Spleen (tissue), 11 donors: ENCODE results near the gene POLR3B. TPM values are rescaled to one million over a fixed set of nuclear protein-coding genes. Genes with fewer than 3 reads are reported as not detected.
"Not testable (repeated sequence)": the region's sequence is repeated elsewhere in the genome, so short reads cannot be mapped to it uniquely, and the experiment has no call there.

ENCODE experiments used
- DNase-seq: peaks from one replicate; pipeline ENCODE4 v3.0.0-alpha.2; 2020
- H3K27ac ChIP-seq, 8 donors: fragments of 200-600 bp; sonication (generic) in 7 of 8; 1 replicate in 4 of 8; 2 replicates in 4 of 8; pipeline versions ENCODE4 v1.5.0 to v1.8.0; 2016 to 2021; ENCODE audit warnings: inconsistent platforms in 4 of 8, mild to moderate bottlenecking in 4 of 8, moderate library complexity in 1 of 8
- H3K27me3 ChIP-seq, 7 donors: fragments of 200-600 bp; sonication (generic) in 6 of 7; replicated peaks in 1 of 7; 1 replicate in 4 of 7; 2 replicates in 3 of 7; pipeline versions ENCODE4 v1.5.0 to v1.8.0; 2016 to 2021; ENCODE audit warnings: inconsistent platforms in 3 of 7, mild to moderate bottlenecking in 1 of 7
- H3K36me3 ChIP-seq, 6 donors: fragments of 200-600 bp; sonication (generic) in 5 of 6; 1 replicate in 4 of 6; 2 replicates in 2 of 6; pipeline versions ENCODE4 v1.5.0 to v1.8.0; 2016 to 2021; ENCODE audit warnings: inconsistent platforms in 2 of 6
- H3K4me1 ChIP-seq, 6 donors: fragments of 200-600 bp; sonication (generic) in 5 of 6; 1 replicate in 3 of 6; 2 replicates in 3 of 6; pipeline versions ENCODE4 v1.5.0 to v1.8.0; 2016 to 2021; ENCODE audit warnings: inconsistent platforms in 3 of 6
- H3K4me3 ChIP-seq, 8 donors: fragments of 200-600 bp; sonication (generic) in 7 of 8; 1 replicate in 4 of 8; 2 replicates in 4 of 8; pipeline versions ENCODE4 v1.5.0 to v1.8.0; 2016 to 2021; ENCODE audit warnings: inconsistent platforms in 4 of 8, mild to moderate bottlenecking in 4 of 8, moderate library complexity in 2 of 8
- H3K9me3 ChIP-seq, 8 donors: fragments of 200-600 bp; sonication (generic) in 7 of 8; 1 replicate in 4 of 8; 2 replicates in 4 of 8; pipeline versions ENCODE4 v1.5.0 to v1.8.0; 2016 to 2021; ENCODE audit warnings: inconsistent platforms in 4 of 8
- CTCF ChIP-seq, 11 experiments: fragments of 200-600 bp in 7 of 11; fragments of 450-650 bp in 4 of 11; sonication (generic) in 4 of 11; IDR thresholded peaks in 8 of 11; conservative IDR thresholded peaks in 3 of 11; 1 replicate in 7 of 11; 2 replicates in 4 of 11; pipeline versions ENCODE4 v1.4.0 to v1.8.0; 2016 to 2021; ENCODE audit warnings: antibody characterized with exemption in 11 of 11, inconsistent platforms in 4 of 11, mild to moderate bottlenecking in 1 of 11
- POLR2A ChIP-seq, 3 donors: fragments of 450-650 bp; IDR thresholded peaks; one replicate each; pipeline ENCODE4 v1.5.1; 2017; ENCODE audit warnings: antibody characterized with exemption in 3 of 3, mild to moderate bottlenecking in 1 of 3
- POLR2AphosphoS5 ChIP-seq, 3 donors: sonication (generic); formaldehyde crosslinking; IDR thresholded peaks; one replicate each; pipeline ENCODE4 v1.5.1; 2017; ENCODE audit warnings: antibody characterized with exemption in 3 of 3
- WGBS, 5 donors: extraction: QIAGEN DNeasy Blood & Tissue Kit in 3 of 5; methylation state at CpG; one replicate each; pipeline versions ENCODE4 v1.1.5 to v1.1.7; 2013 to 2018; 5-methylcytosine and 5-hydroxymethylcytosine counted together
- intact Hi-C: fragments of 100-400 bp; cut with DNase I; formaldehyde crosslinking; loops from one replicate; pipeline ENCODE4 v1.15.0; 2023; ENCODE audit warnings: low total_unique reads
- polyA plus RNA-seq, 3 donors: library from polyadenylated mRNA; stranded (reverse); fragments of 200-250 nt; gene quantifications; one replicate each; pipeline ENCODE4 v1.2.1, GENCODE V29; 2013
- total RNA-seq, 7 donors: library from RNA; depleted of rRNA in 3 of 7; stranded (reverse); fragments of >200 nt in 3 of 7; fragmentation: NEBNext Ultra II Directional in 4 of 7; extraction: Animal tissue kit (Norgen Biotek cat#: 25700) in 4 of 7; gene quantifications; one replicate each; pipeline versions ENCODE4 v1.1.0 to v1.2.1, GENCODE V29; 2016 to 2021
- donor health status: healthy with polysubstance abuse.
- donor health status: DM: no; HTN: no; CAD: no; lungs with moderate emphysema.
- donor health status: DM: no; HTN: no; CAD: no.
- donor health status: Bipolar disorder and iron deficiency.
- donor health status: healthy.
- donor health status: DM: no; HTN: no; CAD: no.
- donor health status: DM: yes; HTN: yes; CAD: no.

Gene POLR3B
- total and polyA plus RNA-seq, 10 donors: 1.9 to 10.0 (median 5.6) TPM

- no peak overlapping the region for H3K27ac ChIP-seq
- 90 to 100% (median 98%) methylated on average over 1 of the region's 1 CpG for WGBS, 5 donors
- no peak for DNase-seq
- no peak overlapping the region for H3K4me3 ChIP-seq
- no peaks in the 10 kb centered on the region for H3K27me3 ChIP-seq
- peaks cover 0 to under 1% (median 0%) of the 10 kb centered on the region in 6 donors for H3K4me1 ChIP-seq
- H3K36me3 ChIP-seq: peaks cover 0 to 97% (median 48%) of the 10 kb centered on the region in 6 donors
- peaks cover 0 to 13% (median 7%) of the 10 kb centered on the region in 8 donors for H3K9me3 ChIP-seq
- intact Hi-C loops: loop anchor here (10.0 kb wide), 1 partner anchor 724 kb away; no protein-coding TSS in a partner anchor
- TF ChIP-seq POLR2A (IDR thresholded peaks at IDR 0.05): no peak
- TF ChIP-seq CTCF (IDR thresholded peaks at IDR 0.05 in 8 of 11, conservative IDR thresholded peaks at IDR 0.05 in 3 of 11): no peak
- TF ChIP-seq POLR2AphosphoS5 (IDR thresholded peaks at IDR 0.05): no peak
Measured at GRCh38 chr12:106380954-106381353, 23.4 kb downstream of the POLR3B start.

- peaks cover 0 to 13% (median 7%) of the 10 kb centered on the region in 8 donors for H3K9me3 ChIP-seq
- peaks cover 0 to 89% (median 39%) of the 10 kb centered on the region in 6 donors for H3K36me3 ChIP-seq
- not testable (repeated sequence) for H3K4me3 ChIP-seq, H3K4me1 ChIP-seq, DNase-seq, H3K27me3 ChIP-seq, H3K27ac ChIP-seq
- intact Hi-C loops: loop anchor here (10.0 kb wide), 1 partner anchor 723 kb away; no protein-coding TSS in a partner anchor
- WGBS, 5 donors: 83 to 96% (median 92%) methylated on average over 4 of the region's 4 CpGs
Measured at GRCh38 chr12:106381866-106382265, 24.3 kb downstream of the POLR3B start.

- DNase-seq: no peak
- Histone ChIP-seq H3K27ac (no peak overlapping the region), H3K4me3 (no peak overlapping the region), H3K9me3 (peaks cover 0 to 8% (median 7%) of the 10 kb centered on the region in 8 donors), H3K36me3 (peaks cover 0 to 60% (median 13%) of the 10 kb centered on the region in 6 donors), H3K27me3 (no peaks in the 10 kb centered on the region), H3K4me1 (peaks cover 0 to 3% (median 0%) of the 10 kb centered on the region in 6 donors)
- 92 to 99% (median 95%) methylated on average over 5 of the region's 5 CpGs for WGBS, 5 donors
- TF ChIP-seq CTCF (IDR thresholded peaks at IDR 0.05 in 8 of 11, conservative IDR thresholded peaks at IDR 0.05 in 3 of 11) (no peak), POLR2A (IDR thresholded peaks at IDR 0.05) (no peak), POLR2AphosphoS5 (IDR thresholded peaks at IDR 0.05) (no peak)
- intact Hi-C loops: loop anchor here (5.0 to 10.0 kb wide), 3 partner anchors 455 to 718 kb away; no protein-coding TSS in a partner anchor
Measured at GRCh38 chr12:106386813-106387535, 29.4 kb downstream of the POLR3B start.

- H3K27ac ChIP-seq: no peak overlapping the region
- no peak overlapping the region for H3K4me3 ChIP-seq
- DNase-seq: no peak
- H3K9me3 ChIP-seq: no peaks in the 10 kb centered on the region
- peaks cover 0 to 3% (median 0%) of the 10 kb centered on the region in 6 donors for H3K4me1 ChIP-seq
- TF ChIP-seq CTCF (IDR thresholded peaks at IDR 0.05 in 8 of 11, conservative IDR thresholded peaks at IDR 0.05 in 3 of 11) (no peak), POLR2A (IDR thresholded peaks at IDR 0.05) (no peak), POLR2AphosphoS5 (IDR thresholded peaks at IDR 0.05) (no peak)
- intact Hi-C loops: loop anchor here (5.0 to 10.0 kb wide), 3 partner anchors 454 to 717 kb away; no protein-coding TSS in a partner anchor
- H3K36me3 ChIP-seq: peaks cover 0 to 60% (median 8%) of the 10 kb centered on the region in 6 donors
- H3K27me3 ChIP-seq: no peaks in the 10 kb centered on the region
- 78 to 96% (median 86%) methylated on average over 1 of the region's 1 CpG for WGBS, 5 donors
Measured at GRCh38 chr12:106387848-106388377, 30.4 kb downstream of the POLR3B start.
